Activated naive CD8-positive, alpha-beta T cell treated with anti-CD3 and anti-CD28 coated beads, Interleukin-2, amount 10 ng/mL, durations not matched to agents 7 days and 5 days (primary cell): Measurements from ENCODE around the gene AKAP7. TPM values are rescaled to one million over a fixed set of nuclear protein-coding genes. Genes with fewer than 3 reads are reported as not detected.

Source experiments
- total RNA-seq, 2 experiments: library from RNA; stranded (reverse); gene quantifications; one replicate each; pipeline ENCODE4 v1.2.3, GENCODE V29; 2021

Gene AKAP7
- total RNA-seq, 2 experiments from 2014 or later = 12.6 to 13.1 TPM

Other genes starting within 250 kb of the AKAP7 start
- 10 to 100 TPM; 21.6 to 25.4 TPM for gene EPB41L2, start 72.2 kb upstream of the AKAP7 start, total RNA-seq